Stimulated activated CD4-positive, alpha-beta T cell treated with anti-CD3 and anti-CD28 coated beads, Interleukin-1b, Interleukin-23, amount 100 ng/mL, for 1 hour (primary cell): Measurements from ENCODE around the gene SPN.
A peak's percentile ranks its signal among the peaks of the same experiment; 100 is the strongest.
"Not testable (repeated sequence)": the region's sequence is repeated elsewhere in the genome, so short reads cannot be mapped to it uniquely, and the experiment has no call there.

ENCODE experiments used
- DNase-seq, 2 donors: peaks; one replicate each; pipeline ENCODE4 v3.0.0-alpha.2; 2020; ENCODE audit warnings: low read depth in 2 of 2

SPN gene

GRCh38 chr16:29663016-29663806, at the start of gene SPN:
Gene SPN, plus strand, starts transcription at chr16:29663247. Its CDS starts 482 bp downstream, at chr16:29663729.
- DNase-seq: no peak

- DNase-seq: peak; percentile 79 to 90
Measured at GRCh38 chr16:29613307-29614057, 49.6 kb upstream of the SPN start.

GRCh38 chr16:29614691-29615314, 48.2 kb upstream of the SPN start:
- not testable (repeated sequence) for DNase-seq

GRCh38 chr16:29616127-29616526, 46.9 kb upstream of the SPN start:
- DNase-seq: not testable (repeated sequence)

DNA sequence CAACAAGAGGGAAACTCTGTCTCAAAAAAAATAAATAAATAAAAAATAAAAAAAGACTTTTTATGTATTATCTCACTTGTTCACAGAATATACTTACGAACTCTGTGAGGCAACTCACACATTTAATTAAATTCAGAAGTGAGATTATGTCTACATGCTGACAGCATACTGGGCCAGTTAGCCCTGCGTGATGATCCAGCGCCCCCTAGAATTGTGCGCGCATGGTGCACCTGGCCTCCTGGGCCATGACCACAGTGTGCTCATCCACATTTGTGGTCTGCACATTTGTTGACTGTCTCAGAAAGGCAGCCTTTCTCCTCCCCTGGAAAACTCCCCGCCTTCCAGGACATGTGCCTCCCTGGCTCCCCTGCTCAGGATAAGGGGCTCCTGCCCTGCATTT, 42.5 kb upstream of the SPN start:
- DNase-seq: not testable (repeated sequence)

GRCh38 chr16:29622738-29623137, 40.3 kb upstream of the SPN start:
- not testable (repeated sequence) for DNase-seq

DNA sequence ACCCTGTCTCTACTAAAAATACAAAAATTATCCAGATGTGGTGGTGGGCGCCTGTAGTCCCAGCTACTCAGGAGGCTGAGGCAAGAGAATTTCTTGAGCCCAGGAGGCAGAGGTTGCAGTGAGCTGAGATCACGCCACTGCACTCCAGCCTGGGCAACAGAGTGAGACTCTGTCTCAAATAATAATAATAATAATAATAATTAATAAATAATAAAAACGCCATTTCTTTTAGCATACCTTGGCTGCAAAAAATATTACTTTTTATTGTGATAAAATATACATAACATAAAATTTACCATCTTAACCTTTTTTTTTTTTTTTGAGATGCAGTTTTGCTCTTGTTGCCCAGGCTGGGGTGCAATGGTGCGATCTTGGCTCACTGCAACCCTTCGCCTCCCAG, 39.8 kb upstream of the SPN start:
- not testable (repeated sequence) for DNase-seq

- DNase-seq: not testable (repeated sequence)
Measured at GRCh38 chr16:29625114-29625513, 37.9 kb upstream of the SPN start.

DNA sequence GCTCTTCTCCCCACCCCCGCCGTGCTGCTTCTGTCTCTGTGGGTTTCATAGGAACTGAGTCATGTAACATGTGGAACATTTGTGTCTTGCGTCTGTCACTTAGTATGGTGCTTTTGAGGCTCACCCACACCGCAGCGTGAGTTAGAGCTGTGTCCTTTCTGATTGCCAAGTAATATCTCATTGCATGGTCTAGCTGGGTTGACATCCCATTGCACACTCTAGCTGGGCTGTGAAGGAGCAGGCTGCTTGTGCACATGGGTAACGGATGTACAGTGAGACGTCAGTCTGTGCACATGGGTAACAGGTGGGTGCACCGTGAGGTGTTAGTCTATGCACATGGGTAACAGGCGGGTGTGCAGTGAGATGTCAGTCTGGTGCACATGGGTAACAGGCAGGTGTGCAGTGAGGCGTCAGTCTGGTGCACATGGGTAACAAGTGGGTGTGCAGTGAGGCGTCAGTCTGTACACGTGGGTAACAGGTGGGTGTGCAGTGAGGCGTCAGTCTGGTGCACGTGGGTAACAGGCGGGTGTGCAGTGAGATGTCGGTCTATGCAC, 36.2 kb upstream of the SPN start:
- not testable (repeated sequence) for DNase-seq

DNA sequence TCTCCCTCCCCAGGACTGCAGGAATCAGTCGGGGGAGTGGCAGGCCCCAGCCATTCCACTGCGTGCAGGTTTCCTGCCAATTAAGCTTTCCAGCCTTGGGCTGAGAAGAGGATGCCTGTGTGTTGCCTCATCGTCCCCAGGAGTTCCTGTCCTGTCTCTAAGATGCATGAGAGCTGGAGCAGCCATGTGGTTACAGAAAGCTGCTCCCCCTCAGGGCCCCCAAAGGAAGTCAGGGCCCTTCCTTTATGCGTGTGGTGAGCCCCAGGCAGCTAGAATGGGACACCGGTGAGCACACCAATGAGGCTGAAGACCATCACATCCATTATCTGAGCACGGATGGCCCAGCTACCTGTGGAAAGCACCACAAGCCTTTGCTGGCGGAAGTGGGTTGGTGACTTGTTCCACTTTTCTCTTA, 35.4 kb upstream of the SPN start:
- not testable (repeated sequence) for DNase-seq

GRCh38 chr16:29628707-29629106, 34.3 kb upstream of the SPN start:
- DNase-seq: not testable (repeated sequence)

GRCh38 chr16:29629318-29629717, 33.7 kb upstream of the SPN start:
- not testable (repeated sequence) for DNase-seq

- DNase-seq: not testable (repeated sequence)
Measured at GRCh38 chr16:29631658-29632057, 31.4 kb upstream of the SPN start.

GRCh38 chr16:29635902-29636301, 27.1 kb upstream of the SPN start:
- not testable (repeated sequence) for DNase-seq

DNA sequence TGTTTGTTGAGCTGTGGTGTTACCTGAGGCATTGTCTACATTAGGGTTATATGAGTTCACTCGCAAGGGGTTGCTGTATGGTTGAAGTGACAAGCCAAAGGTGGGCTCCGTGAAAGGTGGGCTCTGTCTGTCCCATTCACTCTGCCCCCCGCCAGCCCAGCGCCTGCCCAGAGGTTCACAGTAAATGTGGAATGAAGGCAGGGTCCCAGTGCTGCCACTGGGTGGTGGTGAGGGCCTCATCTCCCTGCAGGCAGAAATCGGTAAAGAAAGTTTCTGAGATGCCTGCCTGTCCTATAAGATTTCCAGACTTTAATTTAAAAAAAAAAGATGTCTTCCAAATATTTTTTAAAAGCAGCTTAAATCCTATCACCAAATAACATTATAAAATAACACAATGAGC, 26.7 kb upstream of the SPN start:
- not testable (repeated sequence) for DNase-seq

DNA sequence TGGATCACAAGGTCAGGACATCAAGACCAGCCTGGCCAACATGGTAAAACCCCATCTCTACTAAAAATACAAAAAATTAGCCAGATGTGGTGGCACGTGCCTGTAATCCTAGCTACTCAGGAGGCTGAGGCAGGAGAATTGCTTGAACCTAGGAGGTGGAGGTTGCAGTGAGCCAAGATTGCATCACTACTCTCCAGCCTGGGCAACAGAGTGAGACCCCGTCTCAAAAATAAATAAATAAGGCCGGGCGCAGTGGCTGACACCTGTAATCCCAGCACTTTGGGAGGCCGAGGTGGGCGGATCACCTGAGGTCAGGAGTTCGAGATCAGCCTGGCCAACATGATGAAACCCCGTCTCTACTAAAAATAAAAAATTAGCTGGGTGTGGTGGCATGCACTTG, 24.3 kb upstream of the SPN start:
- DNase-seq: not testable (repeated sequence)

GRCh38 chr16:29641561-29641960, 21.5 kb upstream of the SPN start:
- no peak for DNase-seq

- no peak for DNase-seq
Measured at GRCh38 chr16:29643596-29643995, 19.5 kb upstream of the SPN start.

DNA sequence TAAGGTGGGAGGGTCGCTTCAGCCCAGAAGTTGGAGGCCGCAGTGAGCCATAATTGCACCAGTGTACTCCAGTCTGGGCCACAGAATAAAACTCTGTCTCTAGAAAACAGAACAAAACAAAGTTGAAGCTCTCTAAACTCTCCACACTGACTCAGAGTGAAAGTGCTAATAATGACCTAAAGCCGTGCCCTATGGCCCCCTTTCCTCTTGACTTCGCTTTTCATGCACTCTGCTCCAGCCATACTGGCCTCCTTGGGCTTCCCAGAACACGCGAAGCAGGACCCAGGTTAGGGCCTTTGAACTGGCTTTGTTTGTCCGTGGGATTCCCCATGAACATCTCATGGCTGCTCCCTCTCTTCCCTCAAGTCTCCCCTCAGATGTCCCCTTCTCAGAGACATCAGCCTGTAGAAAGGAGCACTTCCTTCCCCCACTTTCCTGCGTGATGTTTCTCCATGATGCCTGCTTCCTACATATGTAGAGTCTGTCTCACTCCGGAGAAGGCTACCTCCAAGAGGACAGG, 18.6 kb upstream of the SPN start:
- DNase-seq: no peak

- no peak for DNase-seq
Measured at GRCh38 chr16:29644973-29645693, 17.9 kb upstream of the SPN start.

DNA sequence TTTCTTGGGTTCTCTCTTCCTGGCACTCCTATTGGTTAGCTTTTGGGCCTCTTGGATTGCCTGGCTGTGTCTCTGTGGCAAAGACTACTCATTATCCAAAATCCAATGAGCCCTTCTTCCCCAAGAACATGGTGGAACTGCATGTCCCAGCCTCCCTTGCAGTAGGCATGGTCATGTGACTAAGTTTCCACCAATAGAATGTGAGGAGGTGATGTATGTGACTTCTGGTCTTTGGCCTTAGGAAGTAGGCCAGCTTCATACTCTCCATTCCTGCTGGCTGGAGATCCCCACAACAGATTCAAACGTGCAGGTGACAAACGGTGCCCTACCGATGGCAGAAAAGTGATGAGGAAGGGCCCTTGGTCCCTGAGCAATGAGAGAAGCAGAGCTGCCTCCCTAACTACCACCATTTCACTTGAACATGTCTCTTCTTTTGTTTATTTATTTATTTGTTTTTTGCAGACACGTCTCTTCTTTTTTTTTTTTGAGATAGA, 17.3 kb upstream of the SPN start:
- DNase-seq: no peak
